SK-N-SH (cell line): Measurements from ENCODE around the gene AMIGO1. TPM values are rescaled to one million over a fixed set of nuclear protein-coding genes. Genes with fewer than 3 reads are reported as not detected.

Source experiments
- CTCF ChIA-PET: fragments of 300-600, 350-600 bp; formaldehyde crosslinking; extraction: SDS; loops from one replicate; lab custom pipeline; 2021; lab: Yijun Ruan, JAX
- POLR2A ChIA-PET: fragments of 350-600 bp; sonication (Branson Sonifier 250); formaldehyde crosslinking; extraction: SDS; loops from one replicate; lab custom pipeline; 2020; ENCODE audit warnings: antibody characterized with exemption, inconsistent platforms; lab: Yijun Ruan, JAX
- DNase-seq: peaks from one replicate; pipeline ENCODE4 v3.0.0; 2012
- H2AFZ ChIP-seq: fragments of 200-600 bp; sonication (generic); 2 replicates; pipeline ENCODE4 v1.8.1; 2016; ENCODE audit warnings: antibody characterized with exemption, mild to moderate bottlenecking, low read depth
- H3F3A ChIP-seq: fragments of 200-600 bp; sonication (generic); replicated peaks from 2 replicates; pipeline ENCODE3; 2016; ENCODE audit warnings: antibody characterized with exemption, mild to moderate bottlenecking; ENCODE audit not compliant: insufficient read depth
- H3K27ac ChIP-seq, 2 experiments: fragments of 200-500 bp in 1 of 2; fragments of 200-600 bp in 1 of 2; sonication (Bioruptor generic) in 1 of 2; sonication (generic), shearing (Covaris generic) in 1 of 2; 2 replicates each; pipeline versions ENCODE4 v1.5.1 to v1.6.1; 2014 to 2016; ENCODE audit warnings: low read depth in 2 of 2, inconsistent platforms in 1 of 2, low read length in 1 of 2, mild to moderate bottlenecking in 1 of 2, mixed read lengths in 1 of 2
- H3K27me3 ChIP-seq: fragments of 200-600 bp; sonication (generic), shearing (Covaris generic); 2 replicates; pipeline ENCODE4 v1.6.1; 2016; ENCODE audit warnings: mixed run types; ENCODE audit not compliant: insufficient read depth
- H3K36me3 ChIP-seq, 2 experiments: fragments of 200-500 bp in 1 of 2; fragments of 200-600 bp in 1 of 2; sonication (Bioruptor generic) in 1 of 2; sonication (generic) in 1 of 2; replicated peaks in 1 of 2; 2 replicates each; pipeline versions ENCODE3 to v1.5.1; 2014 to 2016; ENCODE audit warnings: low read length in 1 of 2, mild to moderate bottlenecking in 1 of 2; ENCODE audit not compliant: insufficient read depth in 2 of 2, control insufficient read depth in 1 of 2
- H3K4me1 ChIP-seq, 2 experiments: fragments of 200-500 bp in 1 of 2; fragments of 200-600 bp in 1 of 2; sonication (Bioruptor generic) in 1 of 2; sonication (generic), shearing (Covaris generic) in 1 of 2; 2 replicates each; pipeline versions ENCODE4 v1.5.1 to v1.6.1; 2014 to 2016; ENCODE audit warnings: low read depth in 1 of 2, low read length in 1 of 2, mixed run types in 1 of 2; ENCODE audit not compliant: insufficient read depth in 2 of 2, control insufficient read depth in 1 of 2
- H3K4me2 ChIP-seq: fragments of 200-600 bp; sonication (generic), shearing (Covaris generic); 2 replicates; pipeline ENCODE4 v1.6.1; 2017; ENCODE audit warnings: mixed run types
- H3K4me3 ChIP-seq, 2 experiments: fragments of 200-500 bp in 1 of 2; fragments of 200-600 bp in 1 of 2; sonication (Bioruptor generic) in 1 of 2; sonication (generic), shearing (Covaris generic) in 1 of 2; 2 replicates each; pipeline versions ENCODE4 v1.5.1 to v1.8.1; 2014 to 2016; ENCODE audit warnings: low read depth in 2 of 2, inconsistent platforms in 1 of 2, low read length in 1 of 2, mild to moderate bottlenecking in 1 of 2, mixed read lengths in 1 of 2, moderate library complexity in 1 of 2
- H3K79me2 ChIP-seq: fragments of 200-600 bp; sonication (generic); 2 replicates; pipeline ENCODE4 v1.8.1; 2017; ENCODE audit warnings: mild to moderate bottlenecking; ENCODE audit not compliant: insufficient read depth
- H3K9ac ChIP-seq: fragments of 200-600 bp; sonication (generic); 2 replicates; pipeline ENCODE4 v1.6.1; 2017; ENCODE audit warnings: mixed run types
- H3K9me2 ChIP-seq: fragments of 200-600 bp; sonication (generic); 2 replicates; pipeline ENCODE4 v1.6.1; 2017; ENCODE audit warnings: mixed run types
- H3K9me3 ChIP-seq: fragments of 200-600 bp; sonication (generic); 2 replicates; pipeline ENCODE4 v1.6.1; 2017; ENCODE audit warnings: mixed run types, mild to moderate bottlenecking, moderate library complexity
- H4K20me1 ChIP-seq: fragments of 200-600 bp; sonication (generic); 2 replicates; pipeline ENCODE4 v1.6.1; 2017; ENCODE audit warnings: mild to moderate bottlenecking, mixed run types; ENCODE audit not compliant: insufficient read depth
- CHD2 ChIP-seq: fragments of 150-350 bp; IDR thresholded peaks from 2 replicates; pipeline ENCODE4 v1.6.1; 2018; ENCODE audit warnings: low read length; ENCODE audit not compliant: partially characterized antibody
- EP300 ChIP-seq, 2 experiments: IDR thresholded peaks; 2 replicates each; pipeline versions ENCODE4 v1.4.0 to v1.6.1; 2012; ENCODE audit warnings: borderline replicate concordance in 1 of 2, low read depth in 1 of 2, low read length in 1 of 2
- EZH2phosphoT487 ChIP-seq: fragments of 200-600 bp; sonication (generic); IDR thresholded peaks from 2 replicates; pipeline ENCODE4 v1.6.1; 2017; ENCODE audit warnings: low read depth, mixed run types, mild to moderate bottlenecking, antibody characterized with exemption, moderate library complexity, borderline replicate concordance
- FOSL2 ChIP-seq: IDR thresholded peaks from 2 replicates; pipeline ENCODE4 v1.4.0; 2012; ENCODE audit warnings: low read depth, mild to moderate bottlenecking, moderate library complexity, borderline replicate concordance
- FOXJ3 ChIP-seq: sonication (generic); formaldehyde crosslinking; IDR thresholded peaks from 2 replicates; pipeline ENCODE4 v1.5.1; 2020; ENCODE audit warnings: mild to moderate bottlenecking, missing genetic modification reagents
- FOXM1 ChIP-seq: IDR thresholded peaks from 2 replicates; pipeline ENCODE4 v1.4.0; 2012; ENCODE audit warnings: low read depth, mild to moderate bottlenecking
- GABPA ChIP-seq: IDR thresholded peaks from 2 replicates; pipeline ENCODE4 v1.4.0; 2012; ENCODE audit warnings: low read depth, mild to moderate bottlenecking
- GATA2 ChIP-seq: sonication (generic); formaldehyde crosslinking; IDR thresholded peaks from 2 replicates; pipeline ENCODE4 v1.5.0; 2020; ENCODE audit warnings: mild to moderate bottlenecking, missing genetic modification reagents
- IRF3 ChIP-seq: fragments of 150-350 bp; IDR thresholded peaks from 2 replicates; pipeline ENCODE4 v1.6.1; 2016; ENCODE audit warnings: mild to moderate bottlenecking, low read depth, low read length
- JUND ChIP-seq: IDR thresholded peaks from 2 replicates; pipeline ENCODE4 v1.4.0; 2012
- MAX ChIP-seq: IDR thresholded peaks from 2 replicates; pipeline ENCODE4 v1.4.0; 2012; ENCODE audit warnings: low read depth
- RAD21 ChIP-seq: IDR thresholded peaks from 2 replicates; pipeline ENCODE4 v1.6.1; 2012; ENCODE audit warnings: mild to moderate bottlenecking, low read length
- REST ChIP-seq: IDR thresholded peaks from 2 replicates; pipeline ENCODE4 v1.6.1; 2012; ENCODE audit warnings: mild to moderate bottlenecking, low read depth, low read length, moderate library complexity
- YY1 ChIP-seq: IDR thresholded peaks from 2 replicates; pipeline ENCODE4 v1.4.0; 2012; ENCODE audit warnings: low read depth, mild to moderate bottlenecking
- WGBS: methylation state at CpG from one replicate; pipeline ENCODE4 v1.1.6; 2017; ENCODE audit warnings: low lambda C conversion rate; 5-methylcytosine and 5-hydroxymethylcytosine counted together
- polyA plus RNA-seq, 3 experiments: library from polyadenylated mRNA; depleted of rRNA; stranded (reverse); fragments of >200 nt; gene quantifications; 2 replicates each; pipeline ENCODE4 v1.2.3, GENCODE V29; 2012

AMIGO1 gene
- polyA plus RNA-seq, 1 of the 3 experiments (the other 2 are of a cell fraction), result 0.95 TPM

- TF ChIP-seq FOSL2 (no peak), MAX (no peak), YY1 (no peak), REST (no peak), FOXM1 (no peak)
- TF ChIP-seq, all 33 proteins: peak for 0
Measured at GRCh38 chr1:109543988-109544735, 34.6 kb upstream of the AMIGO1 start (continued).

- POLR2A ChIA-PET, result no interaction called here
- Histone ChIP-seq H3K4me3 (no peak overlapping the region), H3K9me3 (no peaks in the 10 kb centered on the region), H3K27ac (no peak overlapping the region), H3K9me2 (no peaks in the 10 kb centered on the region), H3K4me1 (peaks cover 0 to 17% of the 10 kb centered on the region in 2 experiments; a peak in 2 of 4 replicates), H4K20me1 (no peaks in the 10 kb centered on the region), H3K27me3 (no peaks in the 10 kb centered on the region), H2AFZ (no peak overlapping the region), H3F3A (peaks cover 4% of the 10 kb centered on the region), H3K9ac (no peak overlapping the region), H3K4me2 (no peak overlapping the region), H3K36me3 (no peaks in the 10 kb centered on the region), H3K79me2 (peaks cover 14% of the 10 kb centered on the region)
- CTCF ChIA-PET, result interaction anchor here (1.2 to 26.3 kb wide), 7 partner anchors 10 to 440 kb away, joined by 5 to 1710 read pairs (median 107); partner anchors contain the start of genes AHCYL1, AMIGO1, ATXN7L2 and CYB561D1
- 74% methylated on average over 17 of the region's 24 CpGs for WGBS
- no peak for DNase-seq
- TF ChIP-seq EP300 (IDR thresholded peaks at IDR 0.05; ENCODE audit: borderline replicate concordance in 1 of 2, low read depth in 1 of 2, low read length in 1 of 2) (no peak), GABPA (no peak), IRF3 (no peak), CHD2 (no peak), EZH2phosphoT487 (no peak), FOXM1 (no peak), FOXJ3 (no peak), MAX (no peak), GATA2 (CRISPR knock-in tag) (no peak), RAD21 (no peak), YY1 (no peak), JUND (no peak)
Measured at GRCh38 chr1:109543283-109543987, 33.9 kb upstream of the AMIGO1 start.
